HG03439 (cell line): ENCODE measurements around the gene BBLN.

Experiments
- ATAC-seq: cut with Tn5 transposase; IDR thresholded peaks from one replicate; pipeline ENCODE4 v1.9.1; 2021; ENCODE audit warnings: mild to moderate bottlenecking, moderate library complexity; ENCODE audit not compliant: unreplicated experiment

Gene BBLN

GRCh38 chr9:128144239-128145181 lies 15.6 kb upstream of the BBLN start:
- no peak for ATAC-seq

GRCh38 chr9:128145536-128145935 lies 14.5 kb upstream of the BBLN start:
- ATAC-seq = no peak

GRCh38 chr9:128145951-128146351 lies 14.1 kb upstream of the BBLN start:
- ATAC-seq = no peak

- no peak for ATAC-seq
These were observed 13.4 kb upstream of the BBLN start for GRCh38 chr9:128146591-128147120.

GRCh38 chr9:128148509-128149000 lies 11.5 kb upstream of the BBLN start:
- ATAC-seq = no peak

GRCh38 chr9:128149001-128149701 lies 10.9 kb upstream of the BBLN start, which contains the start of gene LCN2:
Gene LCN2 (plus strand): TSS chr9:128149453. CDS start chr9:128149526, 73 bp downstream.
- no peak for ATAC-seq

- ATAC-seq = no peak
These were observed 10.0 kb upstream of the BBLN start for GRCh38 chr9:128149951-128150593.

GRCh38 chr9:128150594-128151308 lies 9.3 kb upstream of the BBLN start:
- no peak for ATAC-seq

GRCh38 chr9:128151309-128152132 lies 8.5 kb upstream of the BBLN start:
- ATAC-seq = no peak

- ATAC-seq = no peak
These were observed 7.7 kb upstream of the BBLN start for GRCh38 chr9:128152133-128153059.

- no peak for ATAC-seq
These were observed 6.8 kb upstream of the BBLN start for GRCh38 chr9:128153060-128153946.

- ATAC-seq = no peak
These were observed 5.9 kb upstream of the BBLN start for GRCh38 chr9:128153947-128154695.

- no peak for ATAC-seq
These were observed 4.1 kb upstream of the BBLN start for GRCh38 chr9:128155736-128156500.

- ATAC-seq = no peak
These were observed 612 bp upstream of the BBLN start for GRCh38 chr9:128159522-128159783.

GRCh38 chr9:128160603-128160987 lies 530 bp downstream of the BBLN start:
- ATAC-seq = peak; percentile 11

GRCh38 chr9:128161215-128161902 lies 1.3 kb downstream of the BBLN start:
- ATAC-seq = no peak
